ENCODE measurements around the gene TSPAN11. TPM values are rescaled to one million over a fixed set of nuclear protein-coding genes. Genes with fewer than 3 reads are reported as not detected.

Gene TSPAN11
- total and polyA plus RNA-seq, 4 donors = 0.13 to 1.2 (median 0.44) TPM

DNA sequence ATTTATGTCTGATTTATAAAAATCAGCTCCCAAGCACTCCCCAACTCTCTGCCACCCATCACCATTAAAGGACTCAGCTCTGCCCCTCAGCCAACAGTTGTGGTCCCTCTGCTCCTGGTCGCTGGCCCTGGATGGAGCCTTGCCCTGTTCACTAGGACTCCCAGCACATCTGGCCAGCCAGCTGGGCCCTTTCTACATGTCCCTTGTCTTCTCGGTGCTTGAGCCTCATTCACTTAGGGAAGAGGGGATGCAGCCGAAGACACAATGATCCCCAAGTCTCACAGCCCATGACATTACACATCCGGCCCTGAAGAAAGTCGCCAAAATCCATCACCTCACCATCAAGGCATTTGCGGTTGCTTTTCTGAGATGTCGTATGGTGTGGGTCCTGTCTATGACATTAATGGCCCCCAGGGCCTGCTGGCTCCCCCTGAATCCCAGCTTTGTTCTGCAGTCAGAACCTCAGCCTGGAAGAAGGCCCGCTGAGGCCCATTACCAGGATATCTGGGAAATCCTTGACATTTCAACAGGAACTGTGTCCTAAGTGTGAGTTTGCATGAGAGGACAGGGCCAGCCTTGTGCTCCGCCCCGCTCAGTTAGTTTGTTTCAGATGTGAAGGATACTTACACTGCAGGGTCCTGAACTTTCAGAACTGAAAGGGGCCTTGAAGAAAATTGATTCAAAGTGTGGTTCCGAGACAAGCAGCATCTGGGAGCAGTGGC lies 19.1 kb downstream of the TSPAN11 start:
- H3K9ac ChIP-seq (ENCODE audit: low read depth in 1 of 2, low read length in 2 of 2) = no peak overlapping the region
- no peaks in the 10 kb centered on the region for H3K27me3 ChIP-seq (ENCODE audit: control insufficient read depth in 4 of 4, insufficient read depth in 4 of 4, low read length in 3 of 4)
- H3K4me1 ChIP-seq (ENCODE audit: control insufficient read depth in 4 of 4, insufficient read depth in 4 of 4, low read length in 3 of 4) = no peaks in the 10 kb centered on the region
- peaks cover 0 to 3% (median 0%) of the 10 kb centered on the region in 4 donors for H3K9me3 ChIP-seq (ENCODE audit: control insufficient read depth in 4 of 4, low read length in 3 of 4)
- DNase-seq (ENCODE audit: low spot score) = no peak
- no peak for TF ChIP-seq TAF1 (conservative IDR thresholded peaks at IDR 0.05)
- TF ChIP-seq, protein P1, sequence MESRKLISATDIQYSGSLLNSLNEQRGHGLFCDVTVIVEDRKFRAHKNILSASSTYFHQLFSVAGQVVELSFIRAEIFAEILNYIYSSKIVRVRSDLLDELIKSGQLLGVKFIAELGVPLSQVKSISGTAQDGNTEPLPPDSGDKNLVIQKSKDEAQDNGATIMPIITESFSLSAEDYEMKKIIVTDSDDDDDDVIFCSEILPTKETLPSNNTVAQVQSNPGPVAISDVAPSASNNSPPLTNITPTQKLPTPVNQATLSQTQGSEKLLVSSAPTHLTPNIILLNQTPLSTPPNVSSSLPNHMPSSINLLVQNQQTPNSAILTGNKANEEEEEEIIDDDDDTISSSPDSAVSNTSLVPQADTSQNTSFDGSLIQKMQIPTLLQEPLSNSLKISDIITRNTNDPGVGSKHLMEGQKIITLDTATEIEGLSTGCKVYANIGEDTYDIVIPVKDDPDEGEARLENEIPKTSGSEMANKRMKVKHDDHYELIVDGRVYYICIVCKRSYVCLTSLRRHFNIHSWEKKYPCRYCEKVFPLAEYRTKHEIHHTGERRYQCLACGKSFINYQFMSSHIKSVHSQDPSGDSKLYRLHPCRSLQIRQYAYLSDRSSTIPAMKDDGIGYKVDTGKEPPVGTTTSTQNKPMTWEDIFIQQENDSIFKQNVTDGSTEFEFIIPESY (IDR thresholded peaks at IDR 0.05) = no peak
- no peak for TF ChIP-seq HNF4G (IDR thresholded peaks at IDR 0.05)
- no peak for TF ChIP-seq EGR1 (IDR thresholded peaks at IDR 0.05; ENCODE audit: low read depth in 2 of 2)
- TF ChIP-seq, protein P2, sequence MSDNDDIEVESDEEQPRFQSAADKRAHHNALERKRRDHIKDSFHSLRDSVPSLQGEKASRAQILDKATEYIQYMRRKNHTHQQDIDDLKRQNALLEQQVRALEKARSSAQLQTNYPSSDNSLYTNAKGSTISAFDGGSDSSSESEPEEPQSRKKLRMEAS (IDR thresholded peaks at IDR 0.05) = no peak
- TF ChIP-seq RAD21 (IDR thresholded peaks at IDR 0.05) = no peak
- TF ChIP-seq, protein P3, sequence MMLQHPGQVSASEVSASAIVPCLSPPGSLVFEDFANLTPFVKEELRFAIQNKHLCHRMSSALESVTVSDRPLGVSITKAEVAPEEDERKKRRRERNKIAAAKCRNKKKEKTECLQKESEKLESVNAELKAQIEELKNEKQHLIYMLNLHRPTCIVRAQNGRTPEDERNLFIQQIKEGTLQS (IDR thresholded peaks at IDR 0.05) = no peak
- no peak for TF ChIP-seq NR2F2 (IDR thresholded peaks at IDR 0.05)
- TF ChIP-seq, protein P4, sequence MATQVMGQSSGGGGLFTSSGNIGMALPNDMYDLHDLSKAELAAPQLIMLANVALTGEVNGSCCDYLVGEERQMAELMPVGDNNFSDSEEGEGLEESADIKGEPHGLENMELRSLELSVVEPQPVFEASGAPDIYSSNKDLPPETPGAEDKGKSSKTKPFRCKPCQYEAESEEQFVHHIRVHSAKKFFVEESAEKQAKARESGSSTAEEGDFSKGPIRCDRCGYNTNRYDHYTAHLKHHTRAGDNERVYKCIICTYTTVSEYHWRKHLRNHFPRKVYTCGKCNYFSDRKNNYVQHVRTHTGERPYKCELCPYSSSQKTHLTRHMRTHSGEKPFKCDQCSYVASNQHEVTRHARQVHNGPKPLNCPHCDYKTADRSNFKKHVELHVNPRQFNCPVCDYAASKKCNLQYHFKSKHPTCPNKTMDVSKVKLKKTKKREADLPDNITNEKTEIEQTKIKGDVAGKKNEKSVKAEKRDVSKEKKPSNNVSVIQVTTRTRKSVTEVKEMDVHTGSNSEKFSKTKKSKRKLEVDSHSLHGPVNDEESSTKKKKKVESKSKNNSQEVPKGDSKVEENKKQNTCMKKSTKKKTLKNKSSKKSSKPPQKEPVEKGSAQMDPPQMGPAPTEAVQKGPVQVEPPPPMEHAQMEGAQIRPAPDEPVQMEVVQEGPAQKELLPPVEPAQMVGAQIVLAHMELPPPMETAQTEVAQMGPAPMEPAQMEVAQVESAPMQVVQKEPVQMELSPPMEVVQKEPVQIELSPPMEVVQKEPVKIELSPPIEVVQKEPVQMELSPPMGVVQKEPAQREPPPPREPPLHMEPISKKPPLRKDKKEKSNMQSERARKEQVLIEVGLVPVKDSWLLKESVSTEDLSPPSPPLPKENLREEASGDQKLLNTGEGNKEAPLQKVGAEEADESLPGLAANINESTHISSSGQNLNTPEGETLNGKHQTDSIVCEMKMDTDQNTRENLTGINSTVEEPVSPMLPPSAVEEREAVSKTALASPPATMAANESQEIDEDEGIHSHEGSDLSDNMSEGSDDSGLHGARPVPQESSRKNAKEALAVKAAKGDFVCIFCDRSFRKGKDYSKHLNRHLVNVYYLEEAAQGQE (IDR thresholded peaks at IDR 0.05) = no peak
- TF ChIP-seq FOXA1 (IDR thresholded peaks at IDR 0.05) = no peak
- no peak for TF ChIP-seq HNF4A (conservative IDR thresholded peaks at IDR 0.05)
- TF ChIP-seq GABPA (IDR thresholded peaks at IDR 0.05 in 1 of 2, conservative IDR thresholded peaks at IDR 0.05 in 1 of 2) = no peak
- TF ChIP-seq, protein P5, sequence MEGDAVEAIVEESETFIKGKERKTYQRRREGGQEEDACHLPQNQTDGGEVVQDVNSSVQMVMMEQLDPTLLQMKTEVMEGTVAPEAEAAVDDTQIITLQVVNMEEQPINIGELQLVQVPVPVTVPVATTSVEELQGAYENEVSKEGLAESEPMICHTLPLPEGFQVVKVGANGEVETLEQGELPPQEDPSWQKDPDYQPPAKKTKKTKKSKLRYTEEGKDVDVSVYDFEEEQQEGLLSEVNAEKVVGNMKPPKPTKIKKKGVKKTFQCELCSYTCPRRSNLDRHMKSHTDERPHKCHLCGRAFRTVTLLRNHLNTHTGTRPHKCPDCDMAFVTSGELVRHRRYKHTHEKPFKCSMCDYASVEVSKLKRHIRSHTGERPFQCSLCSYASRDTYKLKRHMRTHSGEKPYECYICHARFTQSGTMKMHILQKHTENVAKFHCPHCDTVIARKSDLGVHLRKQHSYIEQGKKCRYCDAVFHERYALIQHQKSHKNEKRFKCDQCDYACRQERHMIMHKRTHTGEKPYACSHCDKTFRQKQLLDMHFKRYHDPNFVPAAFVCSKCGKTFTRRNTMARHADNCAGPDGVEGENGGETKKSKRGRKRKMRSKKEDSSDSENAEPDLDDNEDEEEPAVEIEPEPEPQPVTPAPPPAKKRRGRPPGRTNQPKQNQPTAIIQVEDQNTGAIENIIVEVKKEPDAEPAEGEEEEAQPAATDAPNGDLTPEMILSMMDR (IDR thresholded peaks at IDR 0.05; ENCODE audit: low read depth, low read length, missing input control) = no peak
- no peak for TF ChIP-seq JUND (IDR thresholded peaks at IDR 0.05)
- H3K36me3 ChIP-seq (ENCODE audit: control insufficient read depth in 4 of 4, insufficient read depth in 3 of 4, low read depth in 1 of 4, low read length in 3 of 4) = no peaks in the 10 kb centered on the region
- H3K27ac ChIP-seq (ENCODE audit: low read depth in 1 of 2, low read length in 2 of 2) = no peak overlapping the region
- H3K4me3 ChIP-seq (ENCODE audit: low read depth in 1 of 3, low read length in 3 of 3) = no peak overlapping the region
- WGBS = 94% methylated on average over 11 of the region's 11 CpGs

DNA sequence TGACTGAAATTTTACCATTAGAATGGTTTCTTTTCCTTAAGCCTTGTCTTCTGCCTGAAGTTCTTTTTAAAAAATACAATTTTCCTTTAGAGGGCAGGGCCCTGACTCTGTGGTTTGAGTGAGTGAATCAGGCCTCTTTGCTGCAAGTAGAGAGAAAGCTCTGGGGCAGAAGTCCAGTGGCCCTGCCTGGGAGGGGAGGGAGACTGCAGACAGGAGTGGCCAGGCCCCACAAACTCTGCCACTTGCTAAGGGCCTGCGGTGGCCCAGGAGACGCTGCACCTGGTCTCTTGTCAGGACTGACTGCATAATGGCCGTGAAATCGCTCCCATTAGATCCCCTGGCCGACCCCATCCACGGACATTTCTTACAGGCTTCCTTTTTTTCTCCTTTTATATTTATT lies 25.5 kb downstream of the TSPAN11 start:
- H3K27ac ChIP-seq (ENCODE audit: low read depth in 1 of 2, low read length in 2 of 2) = no peak overlapping the region
- H3K4me1 ChIP-seq (ENCODE audit: control insufficient read depth in 4 of 4, insufficient read depth in 4 of 4, low read length in 3 of 4) = no peaks in the 10 kb centered on the region
- no peak overlapping the region for H3K4me3 ChIP-seq (ENCODE audit: low read depth in 1 of 3, low read length in 3 of 3)
- peaks cover 0 to 3% (median 0%) of the 10 kb centered on the region in 4 donors for H3K9me3 ChIP-seq (ENCODE audit: control insufficient read depth in 4 of 4, low read length in 3 of 4)
- H3K27me3 ChIP-seq (ENCODE audit: control insufficient read depth in 4 of 4, insufficient read depth in 4 of 4, low read length in 3 of 4) = no peaks in the 10 kb centered on the region
- 85% methylated on average over 6 of the region's 6 CpGs for WGBS
- no peak overlapping the region for H3K9ac ChIP-seq (ENCODE audit: low read depth in 1 of 2, low read length in 2 of 2)
- DNase-seq (ENCODE audit: low spot score) = no peak
- H3K36me3 ChIP-seq (ENCODE audit: control insufficient read depth in 4 of 4, insufficient read depth in 3 of 4, low read depth in 1 of 4, low read length in 3 of 4) = no peaks in the 10 kb centered on the region
- no peak for TF ChIP-seq HNF4A (conservative IDR thresholded peaks at IDR 0.05)
- TF ChIP-seq, protein P5 (IDR thresholded peaks at IDR 0.05; ENCODE audit: low read depth, low read length, missing input control) = no peak
